GM12878 (cell line): ENCODE measurements around the gene GGPS1. TPM values are rescaled to one million over a fixed set of nuclear protein-coding genes. Genes with fewer than 3 reads are reported as not detected.

ENCODE experiments used
- ATAC-seq: fragments of 200-7000 bp; cut with Tn5 transposase; 3 replicates; pipeline ENCODE4 v1.9.1; 2020; ENCODE audit warnings: mild to moderate bottlenecking, moderate library complexity
- BruUV-seq: library from RNA; stranded (reverse); fragments of 400-500 nt; replicated peaks from 2 replicates; lab custom pipeline; 2021; lab: Mats Ljungman, UMichigan
- CTCF ChIA-PET: fragments of 300-600 bp; sonication (Branson Sonifier 250); formaldehyde crosslinking; extraction: SDS; loops from one replicate; lab custom pipeline; 2021; ENCODE audit warnings: inconsistent platforms; lab: Yijun Ruan, JAX
- POLR2A ChIA-PET: fragments of 350-600 bp; formaldehyde crosslinking; extraction: SDS; loops from one replicate; lab custom pipeline; 2021; ENCODE audit warnings: inconsistent platforms; lab: Charles Lee
- RAD21 ChIA-PET: fragments of 300-600 bp; sonication (Branson Sonifier 250); formaldehyde crosslinking; loops from one replicate; lab custom pipeline; 2023; ENCODE audit warnings: antibody characterized with exemption; ENCODE audit not compliant: unreplicated experiment; lab: Charles Lee
- SMC1A ChIA-PET: fragments of 300-600 bp; sonication (Branson Sonifier 250); formaldehyde crosslinking; loops from one replicate; lab custom pipeline; 2023; ENCODE audit not compliant: unreplicated experiment, uncharacterized antibody; lab: Charles Lee
- DNase-seq: peaks from one replicate; pipeline ENCODE4 v3.0.0-alpha.2; 2011; ENCODE audit warnings: low read depth, low spot score
- FAIRE-seq: peaks from 3 replicates; lab custom pipeline; 2011; peaks lifted over from hg19 to GRCh38; lab: Jason Lieb, UNC
- H2AFZ ChIP-seq: 2 replicates; pipeline ENCODE4 v1.6.0; 2011; ENCODE audit warnings: low read depth, low read length, control low read depth; ENCODE audit not compliant: control insufficient read depth
- H3K27ac ChIP-seq: 2 replicates; pipeline ENCODE4 v1.5.1; 2011; ENCODE audit warnings: control low read depth; ENCODE audit not compliant: control insufficient read depth, insufficient read depth
- H3K27me3 ChIP-seq, 2 experiments: replicated peaks in 1 of 2; 2 replicates each; pipeline versions ENCODE4 v1.6.0 to v1.6.1; 2011; ENCODE audit warnings: low read length in 1 of 2; ENCODE audit not compliant: control insufficient read depth in 2 of 2, insufficient read depth in 2 of 2
- H3K36me3 ChIP-seq, 2 experiments: 2 replicates each; pipeline ENCODE4 v1.5.1; 2011; ENCODE audit warnings: low read length in 1 of 2; ENCODE audit not compliant: control insufficient read depth in 2 of 2, insufficient read depth in 2 of 2
- H3K4me1 ChIP-seq: 2 replicates; pipeline ENCODE4 v1.6.1; 2011; ENCODE audit warnings: mild to moderate bottlenecking, low read length, moderate library complexity, mixed read lengths; ENCODE audit not compliant: control insufficient read depth, insufficient read depth
- H3K4me2 ChIP-seq: 2 replicates; pipeline ENCODE4 v1.6.0; 2011; ENCODE audit warnings: control low read depth; ENCODE audit not compliant: control insufficient read depth, insufficient read depth
- H3K4me3 ChIP-seq: fragments of 200-600 bp; sonication (generic); 2 replicates; pipeline ENCODE4 v1.5.1; 2016
- H3K79me2 ChIP-seq: 2 replicates; pipeline ENCODE4 v1.6.0; 2011; ENCODE audit warnings: low read length; ENCODE audit not compliant: control insufficient read depth, insufficient read depth
- H3K9ac ChIP-seq: 2 replicates; pipeline ENCODE4 v1.8.0; 2011; ENCODE audit warnings: low read length, control low read depth, mixed read lengths; ENCODE audit not compliant: control insufficient read depth, insufficient read depth
- H3K9me3 ChIP-seq: replicated peaks from 3 replicates; pipeline ENCODE4 v1.5.1; 2011; ENCODE audit warnings: mild to moderate bottlenecking, low read length; ENCODE audit not compliant: control insufficient read depth, insufficient read depth
- H4K20me1 ChIP-seq: 2 replicates; pipeline ENCODE4 v1.6.0; 2011; ENCODE audit not compliant: control insufficient read depth, insufficient read depth
- CTCF ChIP-seq, 3 experiments: IDR thresholded peaks in 2 of 3; conservative IDR thresholded peaks in 1 of 3; 2 replicates each; pipeline ENCODE4 v1.5.1; 2011; ENCODE audit warnings: low read depth in 3 of 3, low read length in 3 of 3, mild to moderate bottlenecking in 3 of 3, control low read depth in 2 of 3, moderate library complexity in 2 of 3, inconsistent platforms in 1 of 3, mixed read lengths in 1 of 3; ENCODE audit not compliant: control insufficient read depth in 2 of 3, insufficient read depth in 1 of 3; ENCODE audit errors: extremely low read depth in 1 of 3
- RBBP5 ChIP-seq: fragments of 200-600 bp; sonication (generic); conservative IDR thresholded peaks from 2 replicates; pipeline ENCODE4 v1.6.1; 2016
- RELA ChIP-seq: fragments of 450-650 bp; IDR thresholded peaks from 2 replicates; pipeline ENCODE4 v1.8.0; 2014; ENCODE audit warnings: borderline replicate concordance; ENCODE audit not compliant: partially characterized antibody
- STAT3 ChIP-seq: IDR thresholded peaks from 2 replicates; pipeline ENCODE4 v1.6.1; 2011; ENCODE audit warnings: low read depth, low read length, improper control_type of control experiment
- WGBS: methylation state at CpG from one replicate; pipeline ENCODE4 v1.1.6; 2016; ENCODE audit warnings: low lambda C conversion rate; ENCODE audit not compliant: insufficient replicate concordance, insufficient coverage; ENCODE audit errors: missing lambda C conversion rate; 5-methylcytosine and 5-hydroxymethylcytosine counted together
- in situ Hi-C: fragments of 300-500 bp; cut with MboI; formaldehyde crosslinking; loops from 9 replicates; pipeline ENCODE4 v1.14.3; 2018; ENCODE audit warnings: mixed read lengths
- intact Hi-C: fragments of 100-400 bp; cut with micrococcal nuclease; formaldehyde crosslinking; loops from one replicate; pipeline ENCODE4 v1.14.2; 2022; ENCODE audit not compliant: unreplicated experiment
- polyA plus RNA-seq, 11 experiments: library from polyadenylated mRNA; depleted of rRNA in 4 of 11; unstranded in 6 of 11; stranded (reverse) in 5 of 11; fragments of >200 nt; fragmentation: Nextera tagmentation in 4 of 11; fragmentation: Illumina TruSeq in 1 of 11; extraction: Ambion mirVana in 4 of 11; extraction: Trizol in 1 of 11; gene quantifications; 1 replicate in 1 of 11; 2 replicates in 10 of 11; pipeline versions ENCODE4 v1.2.1 to v1.2.3, GENCODE V29; 2011 to 2016; ENCODE audit warnings: inconsistent platforms in 2 of 11, missing spikeins in 2 of 11, low read depth in 1 of 11
- total RNA-seq, 4 experiments: library from RNA; depleted of rRNA in 3 of 4; stranded (reverse); fragments of >200 nt in 3 of 4; fragmentation: Illumina TruSeq in 1 of 4; extraction: Trizol in 1 of 4; gene quantifications; 2 replicates each; pipeline versions ENCODE4 v1.2.1 to v1.2.3, GENCODE V29; 2013 to 2021

Gene GGPS1
- total and polyA plus RNA-seq, 10 of the 15 experiments (the other 5 are each of a cell fraction or from before 2014, with no cell fraction given) = 15.1 to 36.0 (median 25.3) TPM

- Histone ChIP-seq H3K27ac (no peak overlapping the region), H2AFZ (no peak overlapping the region), H3K4me2 (no peak overlapping the region), H3K4me3 (no peak overlapping the region), H4K20me1 (peaks cover 5% of the 10 kb centered on the region; the same call in 1 of the 2 replicates), H3K36me3 (peaks cover 1 to 23% of the 10 kb centered on the region in 2 experiments; a peak in 3 of 4 replicates), H3K79me2 (peaks cover 81% of the 10 kb centered on the region), H3K27me3 (no peaks in the 10 kb centered on the region), H3K4me1 (peaks cover 6% of the 10 kb centered on the region; the same call in 1 of the 2 replicates), H3K9me3 (no peaks in the 10 kb centered on the region), H3K9ac (no peak overlapping the region)
- 78% methylated on average over 4 of the region's 4 CpGs for WGBS
- ATAC-seq (0 out of 3 replicates have a peak, but pooled peaks have one; percentile 22), FAIRE-seq (no peak), DNase-seq (no peak)
- CTCF ChIA-PET = interaction anchor here (1.5 kb wide), 1 partner anchor 9 kb away, joined by 4 read pairs; no protein-coding TSS in a partner anchor
- SMC1A ChIA-PET = interaction anchor here (0.7 to 3.4 kb wide), 2 partner anchors 9 to 64 kb away, joined by 3 to 17 read pairs; no protein-coding TSS in a partner anchor
- BruUV-seq = no TSS peak
- RAD21 ChIA-PET = no interaction called here
- TF ChIP-seq RBBP5 (no peak), CTCF (IDR thresholded peaks at IDR 0.05 in 2 of 3, conservative IDR thresholded peaks at IDR 0.05 in 1 of 3; ENCODE audit: control insufficient read depth in 2 of 3, extremely low read depth in 1 of 3, insufficient read depth in 1 of 3, low read depth in 3 of 3, low read length in 3 of 3) (peak in 1 of 3 experiments; percentile 10; a peak in 1 of 6 replicates), STAT3 (no peak), RELA (no peak)
- intact Hi-C loops = no loop called here
- POLR2A ChIA-PET = interaction anchor here (3.3 kb wide), 1 partner anchor 9 kb away, joined by 11 read pairs; no protein-coding TSS in a partner anchor
- in situ Hi-C loops = no loop called here
Measured at GRCh38 chr1:235315735-235316134, 12.6 kb upstream of the GGPS1 start.
